PC-9 (cell line): ENCODE results near the gene ANKRD11.

ENCODE experiments used
- EZH2 ChIP-seq: fragments of 200-600 bp; sonication (generic); IDR thresholded peaks from 2 replicates; pipeline ENCODE4 v1.8.0; 2017; ENCODE audit warnings: antibody characterized with exemption, low read depth
- TF ChIP-seq, protein P1 (sequence below): fragments of 200-600 bp; sonication (generic); conservative IDR thresholded peaks from 2 replicates; pipeline ENCODE4 v1.6.1; 2017; ENCODE audit warnings: mixed run types, antibody characterized with exemption, mild to moderate bottlenecking, moderate library complexity

DNA sequence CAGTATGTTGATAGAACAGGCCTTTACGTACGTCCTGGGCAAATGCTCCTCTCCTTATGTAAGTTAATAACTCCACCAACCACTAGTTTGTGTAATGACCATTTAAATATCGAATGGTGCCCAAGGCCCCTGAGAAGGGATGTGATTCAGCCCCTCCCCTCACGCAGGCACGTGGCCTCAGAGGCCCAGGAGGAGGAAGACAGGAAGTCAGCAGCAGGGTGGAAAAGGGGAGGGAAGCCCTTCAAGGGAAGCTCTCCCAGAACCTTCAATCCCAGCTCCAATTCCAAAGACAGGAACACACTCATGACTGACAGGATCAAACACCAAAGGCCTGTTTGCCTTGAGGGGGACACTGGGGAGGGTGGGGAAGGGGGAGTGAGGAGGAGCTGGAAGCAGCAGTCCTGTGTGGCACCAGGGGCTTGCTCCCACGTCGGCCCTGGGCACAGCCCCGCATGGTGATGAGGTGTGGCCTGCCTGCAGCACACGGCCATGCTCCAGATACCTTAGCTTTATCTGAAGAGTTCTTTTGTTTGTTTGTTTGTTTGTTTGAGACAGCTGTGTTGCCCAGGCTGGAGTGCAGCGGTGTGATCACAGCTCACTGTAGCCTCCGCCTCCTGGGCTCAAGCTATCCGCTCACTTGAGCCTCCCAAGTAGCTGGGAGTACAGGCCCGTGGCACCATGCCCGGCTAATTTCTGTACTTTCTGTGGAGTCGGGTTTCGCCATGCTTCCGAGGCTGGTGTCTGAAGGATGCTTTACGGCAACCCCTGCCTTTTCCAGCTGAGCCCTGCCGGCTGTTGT is 167.8 kb downstream of the ANKRD11 start:
- TF ChIP-seq EZH2: no peak
- TF ChIP-seq, protein P1, sequence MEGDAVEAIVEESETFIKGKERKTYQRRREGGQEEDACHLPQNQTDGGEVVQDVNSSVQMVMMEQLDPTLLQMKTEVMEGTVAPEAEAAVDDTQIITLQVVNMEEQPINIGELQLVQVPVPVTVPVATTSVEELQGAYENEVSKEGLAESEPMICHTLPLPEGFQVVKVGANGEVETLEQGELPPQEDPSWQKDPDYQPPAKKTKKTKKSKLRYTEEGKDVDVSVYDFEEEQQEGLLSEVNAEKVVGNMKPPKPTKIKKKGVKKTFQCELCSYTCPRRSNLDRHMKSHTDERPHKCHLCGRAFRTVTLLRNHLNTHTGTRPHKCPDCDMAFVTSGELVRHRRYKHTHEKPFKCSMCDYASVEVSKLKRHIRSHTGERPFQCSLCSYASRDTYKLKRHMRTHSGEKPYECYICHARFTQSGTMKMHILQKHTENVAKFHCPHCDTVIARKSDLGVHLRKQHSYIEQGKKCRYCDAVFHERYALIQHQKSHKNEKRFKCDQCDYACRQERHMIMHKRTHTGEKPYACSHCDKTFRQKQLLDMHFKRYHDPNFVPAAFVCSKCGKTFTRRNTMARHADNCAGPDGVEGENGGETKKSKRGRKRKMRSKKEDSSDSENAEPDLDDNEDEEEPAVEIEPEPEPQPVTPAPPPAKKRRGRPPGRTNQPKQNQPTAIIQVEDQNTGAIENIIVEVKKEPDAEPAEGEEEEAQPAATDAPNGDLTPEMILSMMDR: no peak
